Activated naive CD8-positive, alpha-beta T cell treated with anti-CD3 and anti-CD28 coated beads for 36 hours (primary cell): ENCODE measurements around the gene EXOC4. TPM values are rescaled to one million over a fixed set of nuclear protein-coding genes. Genes with fewer than 3 reads are reported as not detected.

Source experiments
- DNase-seq: peaks from one replicate; pipeline ENCODE4 v3.0.0; 2021
- H3K27ac Mint-ChIP-seq: one replicate; pipeline ENCODE4 v1.8.0; 2022; ENCODE audit warnings: mild to moderate bottlenecking, moderate library complexity, mixed read lengths
- H3K27me3 Mint-ChIP-seq: one replicate; pipeline ENCODE4 v1.8.0; 2022; ENCODE audit warnings: mild to moderate bottlenecking, mixed read lengths
- H3K36me3 Mint-ChIP-seq: one replicate; pipeline ENCODE4 v1.8.0; 2021; ENCODE audit warnings: mild to moderate bottlenecking, mixed read lengths
- H3K4me1 Mint-ChIP-seq: one replicate; pipeline ENCODE4 v1.8.0; 2021; ENCODE audit warnings: mixed read lengths
- H3K4me3 Mint-ChIP-seq: one replicate; pipeline ENCODE4 v1.8.0; 2022; ENCODE audit warnings: mild to moderate bottlenecking, moderate library complexity, mixed read lengths
- H3K9me3 Mint-ChIP-seq: one replicate; pipeline ENCODE4 v1.8.0; 2022; ENCODE audit warnings: mixed read lengths
- total RNA-seq, 2 experiments: library from RNA; stranded (reverse); gene quantifications; one replicate each; pipeline ENCODE4 v1.2.3, GENCODE V29; 2021

EXOC4 gene
- total RNA-seq, 2 experiments from 2014 or later = 41.7 to 45.7 TPM

- Mint-ChIP-seq H3K4me3 (no peak overlapping the region), H3K4me1 (no peaks in the 10 kb centered on the region), H3K9me3 (peaks cover 1% of the 10 kb centered on the region), H3K27me3 (no peaks in the 10 kb centered on the region), H3K36me3 (peaks cover 38% of the 10 kb centered on the region), H3K27ac (no peak overlapping the region)
- DNase-seq = no peak
These were observed 257.6 kb downstream of the EXOC4 start for GRCh38 chr7:133510326-133511055.

DNA sequence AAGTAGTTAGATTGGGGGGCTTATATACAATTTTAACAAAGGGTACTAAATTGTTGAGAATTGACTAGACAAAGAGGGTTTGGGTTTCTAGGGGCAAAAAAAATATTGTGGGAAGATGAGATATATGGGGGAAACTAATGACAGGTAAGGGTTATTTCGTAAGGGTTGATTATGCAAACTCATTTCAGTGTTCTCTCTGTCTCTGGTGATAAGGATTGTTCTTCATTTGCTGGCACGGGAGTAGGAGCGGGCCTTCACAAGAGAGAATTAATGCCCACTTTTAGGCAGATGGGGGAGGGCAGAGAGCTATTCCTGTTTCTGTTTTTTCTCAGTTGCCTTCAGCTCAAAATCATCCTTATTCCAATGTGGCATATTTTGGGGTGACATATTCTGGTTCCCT lies 258.4 kb downstream of the EXOC4 start:
- Mint-ChIP-seq H3K9me3 (peaks cover 1% of the 10 kb centered on the region), H3K36me3 (peaks cover 39% of the 10 kb centered on the region), H3K27ac (no peak overlapping the region)

GRCh38 chr7:133511708-133512107 lies 258.8 kb downstream of the EXOC4 start:
- H3K36me3 Mint-ChIP-seq = peaks cover 41% of the 10 kb centered on the region
- no peaks in the 10 kb centered on the region for H3K4me1 Mint-ChIP-seq
- H3K4me3 Mint-ChIP-seq = no peak overlapping the region
- no peaks in the 10 kb centered on the region for H3K27me3 Mint-ChIP-seq
- no peak overlapping the region for H3K27ac Mint-ChIP-seq
- peaks cover 1% of the 10 kb centered on the region for H3K9me3 Mint-ChIP-seq
- DNase-seq = no peak

More for the DNA sequence above, 258.4 kb downstream of the EXOC4 start:
- no peak for DNase-seq
- H3K4me3 Mint-ChIP-seq = no peak overlapping the region
- no peaks in the 10 kb centered on the region for H3K4me1 Mint-ChIP-seq
- H3K27me3 Mint-ChIP-seq = no peaks in the 10 kb centered on the region

GRCh38 chr7:133512560-133512959 lies 259.7 kb downstream of the EXOC4 start:
- peaks cover 3% of the 10 kb centered on the region for H3K9me3 Mint-ChIP-seq
- DNase-seq = no peak
- no peaks in the 10 kb centered on the region for H3K27me3 Mint-ChIP-seq
- H3K4me3 Mint-ChIP-seq = no peak overlapping the region
- no peak overlapping the region for H3K27ac Mint-ChIP-seq
- H3K36me3 Mint-ChIP-seq = peaks cover 42% of the 10 kb centered on the region
- no peaks in the 10 kb centered on the region for H3K4me1 Mint-ChIP-seq

- peaks cover 39% of the 10 kb centered on the region for H3K36me3 Mint-ChIP-seq
These were observed 260.7 kb downstream of the EXOC4 start for GRCh38 chr7:133513608-133514007.

DNA sequence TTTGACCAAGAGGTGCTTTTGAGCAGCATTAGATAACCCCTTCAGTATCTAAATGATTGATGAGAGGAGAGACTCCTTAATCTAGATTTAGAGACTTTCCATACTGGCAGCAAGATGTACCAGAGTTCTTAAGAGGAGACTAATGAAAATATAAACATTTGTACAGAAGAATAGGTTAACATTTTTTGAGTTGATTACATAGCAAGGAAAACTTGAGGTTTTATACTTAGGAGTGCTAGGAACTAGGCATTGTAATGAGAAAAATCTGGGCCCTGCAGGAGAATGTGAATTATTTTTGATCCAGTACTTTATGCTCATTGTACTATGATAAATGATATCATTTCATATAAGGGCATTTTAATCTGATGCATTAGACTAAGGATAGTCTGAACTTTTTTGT lies 261.7 kb downstream of the EXOC4 start:
- no peaks in the 10 kb centered on the region for H3K27me3 Mint-ChIP-seq
- H3K27ac Mint-ChIP-seq = no peak overlapping the region
- no peak for DNase-seq
- peaks cover 35% of the 10 kb centered on the region for H3K36me3 Mint-ChIP-seq
- no peaks in the 10 kb centered on the region for H3K4me1 Mint-ChIP-seq
- no peak overlapping the region for H3K4me3 Mint-ChIP-seq
- H3K9me3 Mint-ChIP-seq = peaks cover 4% of the 10 kb centered on the region

More at GRCh38 chr7:133513608-133514007, 260.7 kb downstream of the EXOC4 start:
- no peaks in the 10 kb centered on the region for H3K4me1 Mint-ChIP-seq
- H3K9me3 Mint-ChIP-seq = peaks cover 4% of the 10 kb centered on the region
- no peak overlapping the region for H3K4me3 Mint-ChIP-seq
- no peaks in the 10 kb centered on the region for H3K27me3 Mint-ChIP-seq
- no peak overlapping the region for H3K27ac Mint-ChIP-seq
- DNase-seq = no peak

GRCh38 chr7:133517766-133518165 lies 264.9 kb downstream of the EXOC4 start:
- peaks cover 3% of the 10 kb centered on the region for H3K9me3 Mint-ChIP-seq
- no peaks in the 10 kb centered on the region for H3K4me1 Mint-ChIP-seq
- no peaks in the 10 kb centered on the region for H3K27me3 Mint-ChIP-seq
- no peak overlapping the region for H3K27ac Mint-ChIP-seq
- no peak for DNase-seq
- no peak overlapping the region for H3K4me3 Mint-ChIP-seq
- peaks cover 23% of the 10 kb centered on the region for H3K36me3 Mint-ChIP-seq

GRCh38 chr7:133518718-133519117 lies 265.8 kb downstream of the EXOC4 start:
- Mint-ChIP-seq H3K4me3 (no peak overlapping the region), H3K27me3 (no peaks in the 10 kb centered on the region), H3K36me3 (peaks cover 20% of the 10 kb centered on the region), H3K27ac (no peak overlapping the region), H3K4me1 (no peaks in the 10 kb centered on the region), H3K9me3 (peaks cover 3% of the 10 kb centered on the region)
- DNase-seq = no peak

- Mint-ChIP-seq H3K36me3 (peaks cover 19% of the 10 kb centered on the region), H3K4me1 (peaks cover 2% of the 10 kb centered on the region), H3K9me3 (peaks cover 3% of the 10 kb centered on the region), H3K27ac (no peak overlapping the region), H3K4me3 (no peak overlapping the region), H3K27me3 (no peaks in the 10 kb centered on the region)
- no peak for DNase-seq
These were observed 267.4 kb downstream of the EXOC4 start for GRCh38 chr7:133520248-133520647.

- no peaks in the 10 kb centered on the region for H3K27me3 Mint-ChIP-seq
- peaks cover 11% of the 10 kb centered on the region for H3K36me3 Mint-ChIP-seq
- H3K4me3 Mint-ChIP-seq = no peak overlapping the region
- H3K9me3 Mint-ChIP-seq = peaks cover 1% of the 10 kb centered on the region
- H3K4me1 Mint-ChIP-seq = peaks cover 2% of the 10 kb centered on the region
- H3K27ac Mint-ChIP-seq = no peak overlapping the region
- no peak for DNase-seq
These were observed 269.6 kb downstream of the EXOC4 start for GRCh38 chr7:133522501-133522900.

- H3K4me1 Mint-ChIP-seq = peaks cover 2% of the 10 kb centered on the region
- H3K27ac Mint-ChIP-seq = no peak overlapping the region
- no peaks in the 10 kb centered on the region for H3K9me3 Mint-ChIP-seq
- DNase-seq = no peak
- H3K4me3 Mint-ChIP-seq = no peak overlapping the region
- no peaks in the 10 kb centered on the region for H3K27me3 Mint-ChIP-seq
- peaks cover 3% of the 10 kb centered on the region for H3K36me3 Mint-ChIP-seq
These were observed 275.9 kb downstream of the EXOC4 start for GRCh38 chr7:133528796-133529195.

DNA sequence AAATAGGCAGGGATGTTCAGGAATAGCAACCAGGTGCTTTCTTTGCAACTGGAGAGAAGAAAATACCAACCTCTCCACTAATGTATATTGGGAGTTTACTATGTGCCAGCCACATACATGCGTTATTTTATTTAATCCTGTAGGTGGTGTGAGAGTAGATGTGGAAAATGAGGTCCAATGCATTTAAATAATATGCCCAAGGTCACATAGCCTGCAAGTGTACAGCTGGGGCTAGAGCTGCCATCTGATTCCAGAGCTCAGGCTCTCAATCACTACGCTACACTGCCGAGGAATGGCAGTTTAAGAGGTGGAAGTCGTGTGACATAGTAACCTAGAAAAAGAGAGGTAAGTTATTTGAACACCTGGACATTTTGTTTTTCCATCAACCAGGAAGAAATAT lies 277.0 kb downstream of the EXOC4 start:
- no peak overlapping the region for H3K4me3 Mint-ChIP-seq
- H3K36me3 Mint-ChIP-seq = peaks cover 3% of the 10 kb centered on the region
- no peaks in the 10 kb centered on the region for H3K9me3 Mint-ChIP-seq
- H3K4me1 Mint-ChIP-seq = peaks cover 1% of the 10 kb centered on the region
- DNase-seq = no peak
- H3K27me3 Mint-ChIP-seq = no peaks in the 10 kb centered on the region
- no peak overlapping the region for H3K27ac Mint-ChIP-seq

DNA sequence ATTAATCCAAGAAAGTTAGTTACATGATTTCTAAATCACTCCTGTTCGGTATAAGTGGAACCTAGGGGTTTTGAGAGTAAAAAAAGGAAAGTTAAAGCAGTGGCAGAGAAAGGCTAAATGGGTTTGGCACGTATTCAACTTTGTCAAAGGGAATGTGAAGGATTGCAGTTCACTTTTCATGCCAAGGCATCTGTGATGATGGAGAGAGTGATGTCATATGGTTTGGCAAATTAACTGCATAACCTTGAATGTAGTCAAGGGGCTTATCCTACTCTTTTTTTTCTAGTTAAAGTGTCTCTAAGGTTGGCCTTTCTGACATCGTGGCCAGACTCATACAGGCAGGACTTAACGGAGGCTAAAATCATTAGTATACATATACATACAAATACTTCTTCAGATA lies 277.8 kb downstream of the EXOC4 start:
- Mint-ChIP-seq H3K4me3 (no peak overlapping the region), H3K36me3 (peaks cover 3% of the 10 kb centered on the region), H3K9me3 (no peaks in the 10 kb centered on the region)

DNA sequence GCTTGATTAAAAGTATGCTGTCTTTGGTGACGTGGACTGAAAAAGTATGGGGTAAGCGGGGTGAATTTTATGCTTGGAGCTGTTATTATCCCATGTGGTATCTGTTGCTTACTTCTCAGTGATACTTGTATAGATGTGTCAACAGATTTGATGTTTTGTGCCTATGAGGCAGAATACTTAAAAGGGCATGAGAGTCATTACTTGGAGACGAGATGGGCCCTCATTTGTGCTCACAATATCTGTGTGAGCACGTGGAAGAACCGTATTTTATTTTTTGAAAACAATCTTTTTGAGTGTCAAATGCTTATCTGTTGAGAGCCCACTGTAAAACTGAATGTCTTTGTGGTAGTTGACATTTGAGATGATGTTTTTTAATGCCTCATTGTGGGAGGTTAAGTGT lies 281.9 kb downstream of the EXOC4 start:
- Mint-ChIP-seq H3K9me3 (no peaks in the 10 kb centered on the region), H3K36me3 (peaks cover 14% of the 10 kb centered on the region), H3K4me3 (no peak overlapping the region), H3K4me1 (peaks cover 3% of the 10 kb centered on the region), H3K27me3 (no peaks in the 10 kb centered on the region), H3K27ac (no peak overlapping the region)
- no peak for DNase-seq

More for the DNA sequence above, 277.8 kb downstream of the EXOC4 start:
- Mint-ChIP-seq H3K27me3 (no peaks in the 10 kb centered on the region), H3K4me1 (no peaks in the 10 kb centered on the region), H3K27ac (no peak overlapping the region)
- no peak for DNase-seq

- H3K27me3 Mint-ChIP-seq = no peaks in the 10 kb centered on the region
- DNase-seq = no peak
These were observed 282.4 kb downstream of the EXOC4 start for GRCh38 chr7:133535308-133535707.

GRCh38 chr7:133536450-133536849 lies 283.6 kb downstream of the EXOC4 start:
- Mint-ChIP-seq H3K9me3 (no peaks in the 10 kb centered on the region), H3K36me3 (peaks cover 12% of the 10 kb centered on the region), H3K4me1 (peaks cover 3% of the 10 kb centered on the region), H3K27me3 (no peaks in the 10 kb centered on the region), H3K27ac (no peak overlapping the region), H3K4me3 (no peak overlapping the region)
- DNase-seq = no peak

More at GRCh38 chr7:133535308-133535707, 282.4 kb downstream of the EXOC4 start:
- no peaks in the 10 kb centered on the region for H3K9me3 Mint-ChIP-seq
- peaks cover 3% of the 10 kb centered on the region for H3K4me1 Mint-ChIP-seq
- H3K27ac Mint-ChIP-seq = no peak overlapping the region
- peaks cover 12% of the 10 kb centered on the region for H3K36me3 Mint-ChIP-seq
- H3K4me3 Mint-ChIP-seq = no peak overlapping the region
